Measurements from ENCODE around the gene GPR65. TPM values are rescaled to one million over a fixed set of nuclear protein-coding genes. Genes with fewer than 3 reads are reported as not detected.

Gene GPR65
- 0.03 TPM in 1 of 2 replicates, not detected in the other for total RNA-seq (2014; rRNA removed; shearing (Covaris generic))

- DNase-seq (ENCODE audit: low read depth), result no peak
These were observed at the start of gene GPR65 for GRCh38 chr14:88005050-88005481. Gene GPR65, plus strand, starts transcription at chr14:88005135. Its CDS starts 5,713 bp downstream, at chr14:88010848.

DNA sequence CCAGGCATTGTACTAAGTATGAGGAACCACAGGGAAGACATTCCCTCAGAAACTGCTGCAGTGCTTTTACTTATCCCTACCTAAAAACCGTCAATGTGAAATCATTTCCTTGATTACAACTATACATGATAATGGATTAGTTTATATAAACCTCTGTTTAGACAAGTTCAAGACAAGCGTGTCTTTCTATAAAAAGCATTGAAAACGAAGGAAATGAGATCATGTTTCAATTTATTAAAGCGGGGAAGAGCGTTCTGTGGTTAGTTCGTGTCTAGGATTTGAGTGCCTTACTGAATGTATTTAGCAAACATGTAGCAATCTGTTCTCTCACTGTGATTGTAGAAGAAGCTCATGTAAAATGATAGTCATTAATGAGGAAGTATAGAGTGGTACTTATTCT, 49.4 kb upstream of the GPR65 start:
- DNase-seq (ENCODE audit: low read depth), result no peak

GRCh38 chr14:87960013-87960787, 44.7 kb upstream of the GPR65 start:
- DNase-seq (ENCODE audit: low read depth), result no peak

- DNase-seq (ENCODE audit: low read depth), result no peak
These were observed 43.7 kb upstream of the GPR65 start for GRCh38 chr14:87961246-87961645.

DNA sequence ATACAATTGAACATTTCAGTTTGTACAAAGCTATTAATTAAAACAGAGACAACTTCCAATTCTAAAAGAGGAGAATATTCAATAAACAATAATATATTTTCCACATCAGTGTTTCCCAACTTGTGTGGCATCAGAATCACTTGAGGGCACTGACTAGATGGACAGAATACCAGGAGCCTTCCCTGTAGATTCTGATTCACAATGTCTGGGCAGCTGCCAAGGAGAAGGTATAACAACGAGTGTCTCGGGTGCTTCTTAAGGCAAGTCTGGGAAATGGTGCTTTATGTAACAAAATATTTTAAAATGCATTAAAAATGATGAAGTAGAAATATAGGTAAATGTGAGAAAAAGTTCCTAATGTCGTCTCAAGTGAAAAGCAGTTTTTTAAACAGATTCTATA, 38.1 kb upstream of the GPR65 start:
- DNase-seq (ENCODE audit: low read depth), result no peak

- DNase-seq (ENCODE audit: low read depth), result no peak
These were observed 37.4 kb upstream of the GPR65 start for GRCh38 chr14:87967496-87967895.

DNA sequence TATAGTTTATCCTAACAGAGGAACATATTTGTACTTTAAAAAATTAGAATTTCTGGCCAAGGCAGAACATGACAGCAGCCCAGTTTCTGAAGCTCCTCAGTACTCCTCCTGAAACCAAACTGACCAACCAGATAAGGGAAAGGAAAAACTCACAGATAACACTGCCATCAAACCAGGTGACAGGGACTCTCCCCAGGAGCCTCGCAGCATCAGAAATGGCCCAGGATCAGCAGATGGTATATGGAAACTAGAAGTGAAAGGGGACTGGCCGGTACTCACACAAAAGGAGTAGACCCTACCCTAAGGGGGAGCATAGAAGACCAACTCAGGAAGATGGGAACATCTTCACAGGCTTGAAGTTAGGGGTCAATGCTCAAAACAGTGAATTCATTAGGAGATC, 33.9 kb upstream of the GPR65 start:
- no peak for DNase-seq (ENCODE audit: low read depth)

DNA sequence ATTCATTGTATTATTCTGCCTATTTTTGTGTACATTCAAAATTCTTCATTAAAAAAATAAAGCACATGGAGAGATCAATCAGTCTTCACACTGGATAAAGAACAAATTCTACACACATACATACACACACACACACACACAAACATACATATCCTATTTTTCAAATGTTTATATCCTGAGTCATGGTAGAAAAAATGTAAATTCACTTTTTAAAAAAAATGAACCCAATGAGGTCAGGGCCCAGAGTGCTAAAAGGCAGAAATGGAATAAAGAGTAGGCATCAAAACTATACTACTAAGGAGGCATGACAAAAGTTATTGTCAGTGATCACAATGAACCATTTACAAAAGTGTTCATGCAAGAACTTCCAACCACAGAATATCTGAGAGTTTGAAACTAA, 29.3 kb upstream of the GPR65 start:
- DNase-seq (ENCODE audit: low read depth), result no peak

DNA sequence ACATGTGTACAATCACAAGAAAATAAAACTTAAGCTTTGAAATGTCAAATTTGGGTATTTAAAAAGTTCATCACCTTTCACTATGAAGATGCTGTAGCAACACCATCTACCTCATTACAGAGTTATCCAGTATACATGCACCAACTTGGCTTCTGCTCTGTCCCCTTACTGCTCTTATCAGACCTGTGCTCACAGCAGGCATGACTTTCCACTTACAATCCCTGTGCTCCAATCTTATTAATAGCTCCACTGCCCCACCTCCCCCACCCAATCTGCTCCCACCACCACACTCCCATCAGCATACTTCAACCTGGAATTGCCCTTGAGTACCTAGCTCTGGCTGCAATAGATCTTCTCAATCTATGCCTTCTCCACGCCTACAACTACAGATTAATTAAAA, 25.2 kb upstream of the GPR65 start:
- no peak for DNase-seq (ENCODE audit: low read depth)

GRCh38 chr14:87989221-87989955, 15.5 kb upstream of the GPR65 start:
- no peak for DNase-seq (ENCODE audit: low read depth)

DNA sequence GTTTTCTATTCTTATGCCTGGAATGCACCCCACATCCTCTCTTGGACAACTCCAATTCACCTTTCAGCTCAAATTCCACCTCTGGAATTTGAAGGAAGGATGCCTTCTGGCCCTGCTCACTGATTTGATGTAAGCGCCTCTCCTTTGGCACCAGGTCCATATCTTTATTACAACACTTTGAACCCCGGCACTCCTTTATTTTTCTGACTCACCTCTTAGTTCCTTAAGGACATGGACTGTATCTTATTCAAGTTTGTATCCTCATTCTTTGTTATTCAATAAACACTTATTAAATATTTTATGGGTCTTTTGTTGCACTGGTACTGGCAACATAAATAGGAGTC, 15.0 kb upstream of the GPR65 start:
- no peak for DNase-seq (ENCODE audit: low read depth)

DNA sequence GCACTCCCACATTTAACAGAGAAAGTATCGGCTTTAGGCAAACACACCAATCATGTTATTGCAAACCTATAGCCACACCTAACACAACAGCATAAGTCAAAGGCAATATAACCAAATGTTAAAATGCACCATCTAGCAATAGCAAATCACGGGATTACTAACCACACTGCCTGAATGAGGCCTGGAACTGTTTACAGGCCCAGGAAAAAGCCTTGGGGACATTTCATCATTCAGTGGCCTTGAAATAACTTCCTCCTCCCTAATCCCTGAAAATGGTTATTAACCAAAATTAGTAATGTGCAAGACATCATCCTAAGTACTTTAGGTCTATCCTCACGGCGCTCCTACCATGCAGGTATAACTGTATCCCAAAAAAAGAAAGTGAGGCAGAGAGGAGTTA, 14.3 kb upstream of the GPR65 start:
- no peak for DNase-seq (ENCODE audit: low read depth)

DNA sequence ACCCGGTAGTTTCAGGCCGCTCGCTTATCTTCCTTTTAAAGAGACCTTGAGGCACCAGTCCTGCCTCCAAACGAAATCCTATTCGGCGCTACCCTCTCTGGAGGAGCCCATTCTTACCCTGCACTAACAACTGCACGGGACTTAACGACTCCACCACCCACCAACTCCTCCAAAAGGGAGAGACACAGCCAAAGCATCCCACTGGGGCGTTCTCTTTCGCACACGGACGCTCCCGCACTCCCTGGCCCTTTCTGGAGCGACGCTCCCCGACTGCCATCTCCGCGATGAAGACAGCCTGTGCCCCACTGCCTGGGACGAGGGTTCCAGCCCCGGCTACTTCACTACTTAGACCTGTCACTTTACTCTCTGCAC, 12.6 kb upstream of the GPR65 start:
- no peak for DNase-seq (ENCODE audit: low read depth)

- peak; percentile 96 for DNase-seq (ENCODE audit: low read depth)
These were observed 12.0 kb upstream of the GPR65 start, which contains the start of gene GALC for GRCh38 chr14:87992718-87993628. Gene GALC, minus strand, starts transcription at chr14:87993182. Its CDS starts 18 bp downstream, at chr14:87993164.

DNA sequence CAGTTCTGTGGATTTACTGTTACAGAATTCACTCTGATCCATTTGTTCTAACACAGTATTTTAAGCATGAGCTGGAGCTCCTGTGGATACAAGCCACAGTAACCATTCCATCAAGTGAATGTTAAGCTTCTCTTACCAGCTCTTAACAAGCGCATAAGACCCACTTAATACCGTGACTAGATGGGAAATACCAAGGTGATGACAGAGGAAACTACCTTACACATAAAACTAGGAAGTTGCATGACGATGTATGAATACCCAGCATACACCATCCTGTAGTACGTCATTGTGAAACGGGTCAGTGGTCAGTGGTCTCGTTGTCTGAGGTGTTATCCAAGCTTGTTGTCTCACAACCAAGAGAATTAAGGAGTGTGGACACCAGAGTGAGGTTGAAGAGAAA, 10.0 kb upstream of the GPR65 start:
- no peak for DNase-seq (ENCODE audit: low read depth)

- DNase-seq (ENCODE audit: low read depth), result no peak
These were observed 9.2 kb upstream of the GPR65 start for GRCh38 chr14:87995500-87996290.

GRCh38 chr14:87996291-87996592, 8.7 kb upstream of the GPR65 start:
- DNase-seq (ENCODE audit: low read depth), result no peak

DNA sequence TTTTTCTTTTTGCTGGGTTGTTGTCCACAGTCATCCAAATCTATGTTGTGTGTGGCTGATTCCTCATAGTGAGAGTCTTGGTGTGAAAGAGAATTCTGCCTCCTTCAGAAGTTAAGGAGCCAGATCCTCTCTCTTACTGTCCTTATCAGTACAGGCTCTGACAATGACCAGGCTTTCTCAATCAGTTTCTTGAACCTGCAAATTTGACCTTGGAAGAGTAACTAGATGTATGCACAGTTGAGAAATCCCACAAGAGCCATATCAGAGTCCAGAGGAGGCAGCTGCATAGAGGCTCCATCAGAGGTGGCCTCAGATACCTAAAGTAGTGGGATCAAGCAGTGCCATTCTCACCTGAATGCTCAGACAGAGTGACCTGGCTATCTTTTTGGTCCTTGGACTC, 6.5 kb upstream of the GPR65 start:
- no peak for DNase-seq (ENCODE audit: low read depth)

DNA sequence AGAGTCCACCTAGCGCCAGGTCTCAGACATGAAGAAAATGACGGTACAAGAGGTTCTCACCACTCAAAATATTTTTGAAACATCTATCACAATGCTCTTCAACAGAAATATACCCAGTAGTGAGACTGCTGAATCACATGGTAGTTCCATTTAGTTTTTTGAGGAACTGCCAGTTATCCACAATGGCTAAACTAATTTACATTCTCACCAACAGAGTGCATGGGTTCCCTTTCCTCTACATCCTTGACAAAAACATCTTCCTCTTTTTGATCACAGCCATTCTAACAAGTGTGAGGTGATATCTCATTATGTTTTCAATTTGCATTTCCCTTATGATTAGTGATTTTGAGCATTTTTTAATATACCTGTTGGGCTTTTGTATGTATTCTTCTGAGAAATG, 5.7 kb upstream of the GPR65 start:
- DNase-seq (ENCODE audit: low read depth), result no peak

- no peak for DNase-seq (ENCODE audit: low read depth)
These were observed 2.4 kb upstream of the GPR65 start for GRCh38 chr14:88002421-88003075.

GRCh38 chr14:88003425-88003824, 1.5 kb upstream of the GPR65 start:
- DNase-seq (ENCODE audit: low read depth), result no peak
